ENCODE data around the gene SLC39A5.

GRCh38 chr12:56267443-56268071, 37.7 kb downstream of the SLC39A5 start:
- TF ChIP-seq MAFK (IDR thresholded peaks at IDR 0.05; ENCODE audit: low read depth, low read length) (no peak), CTCF (IDR thresholded peaks at IDR 0.05; ENCODE audit: control extremely low read depth in 1 of 3, insufficient read depth in 1 of 3, low read depth in 1 of 3, low read length in 3 of 3) (no peak), E2F6 (IDR thresholded peaks at IDR 0.05) (no peak), SIN3A (conservative IDR thresholded peaks at IDR 0.05 in 1 of 2, IDR thresholded peaks at IDR 0.05 in 1 of 2; ENCODE audit: low read depth in 1 of 2, low read length in 2 of 2) (no peak), ZNF274 (IDR thresholded peaks at IDR 0.05; ENCODE audit: borderline replicate concordance, extremely low read depth, low read length) (no peak)
